Karpas-422 (cell line): ENCODE measurements around the gene PRR7. TPM values are rescaled to one million over a fixed set of nuclear protein-coding genes. Genes with fewer than 3 reads are reported as not detected.

ENCODE experiments used
- DNase-seq: peaks from one replicate; pipeline ENCODE4 v3.0.0-alpha.2; 2015
- H2AFZ ChIP-seq: fragments of 200-600 bp; sonication (generic); 2 replicates; pipeline ENCODE4 v1.6.1; 2014; ENCODE audit warnings: antibody characterized with exemption, low read length, mixed read lengths
- H3K27ac ChIP-seq: fragments of 200-600 bp; sonication (generic); 2 replicates; pipeline ENCODE4 v1.5.1; 2014; ENCODE audit warnings: mild to moderate bottlenecking, low read length, moderate library complexity
- H3K27me3 ChIP-seq: fragments of 200-600 bp; sonication (generic); 2 replicates; pipeline ENCODE4 v1.6.1; 2014; ENCODE audit warnings: low read length, mixed read lengths
- H3K36me3 ChIP-seq: fragments of 200-600 bp; sonication (generic); 2 replicates; pipeline ENCODE4 v1.6.1; 2014; ENCODE audit warnings: low read length, mixed read lengths; ENCODE audit not compliant: insufficient read depth
- H3K4me1 ChIP-seq: fragments of 200-600 bp; sonication (generic); 2 replicates; pipeline ENCODE4 v1.6.1; 2014; ENCODE audit warnings: mild to moderate bottlenecking, low read length, mixed read lengths
- H3K4me2 ChIP-seq: fragments of 200-600 bp; sonication (generic); 2 replicates; pipeline ENCODE4 v1.6.1; 2014; ENCODE audit warnings: low read length, low read depth, mild to moderate bottlenecking; ENCODE audit not compliant: poor library complexity, severe bottlenecking
- H3K4me3 ChIP-seq: fragments of 200-600 bp; sonication (generic); 2 replicates; pipeline ENCODE4 v1.5.1; 2014; ENCODE audit warnings: mild to moderate bottlenecking, antibody characterized with exemption, low read length, mixed read lengths
- H3K79me2 ChIP-seq: fragments of 200-600 bp; sonication (generic); 2 replicates; pipeline ENCODE4 v1.6.1; 2014; ENCODE audit warnings: mild to moderate bottlenecking, low read length, mixed read lengths
- H3K9ac ChIP-seq: fragments of 200-600 bp; sonication (generic); 2 replicates; pipeline ENCODE4 v1.6.0; 2014; ENCODE audit warnings: low read length
- H3K9me2 ChIP-seq: fragments of 200-600 bp; sonication (generic), shearing (Covaris generic); replicated peaks from 2 replicates; pipeline ENCODE4 v1.6.0; 2014; ENCODE audit warnings: mild to moderate bottlenecking, low read length, moderate library complexity; ENCODE audit not compliant: insufficient read depth
- H3K9me3 ChIP-seq: fragments of 300-700, 200-600 bp; sonication (generic); 2 replicates; pipeline ENCODE4 v1.6.1; 2014; ENCODE audit warnings: low read length, mixed read lengths
- H4K20me1 ChIP-seq: fragments of 200-600 bp; sonication (generic); 2 replicates; pipeline ENCODE4 v1.6.1; 2014; ENCODE audit warnings: mild to moderate bottlenecking, antibody characterized with exemption, low read length, low read depth; ENCODE audit not compliant: insufficient read depth
- total RNA-seq: library from RNA; depleted of rRNA; stranded (reverse); fragments of >200 nt; shearing (Covaris generic); gene quantifications from 2 replicates; pipeline ENCODE4 v1.2.3, GENCODE V29; 2014; ENCODE audit warnings: low replicate concordance

Gene PRR7
- total RNA-seq, 1 experiment from 2014 or later = 26.8 TPM

- H3K27me3 ChIP-seq = no peaks in the 10 kb centered on the region
- H3K4me2 ChIP-seq = peak overlapping the region; percentile 97
- H2AFZ ChIP-seq = no peak overlapping the region
- no peaks in the 10 kb centered on the region for H3K36me3 ChIP-seq
- peak overlapping the region; percentile 96 for H3K9ac ChIP-seq
- H3K9me2 ChIP-seq = no peaks in the 10 kb centered on the region
- H3K9me3 ChIP-seq = no peaks in the 10 kb centered on the region
- DNase-seq = peak; percentile 75
- peaks cover 59% of the 10 kb centered on the region for H3K4me1 ChIP-seq
- H3K79me2 ChIP-seq = peaks cover 27% of the 10 kb centered on the region
- H4K20me1 ChIP-seq = no peaks in the 10 kb centered on the region
- H3K27ac ChIP-seq = peak overlapping the region; percentile 88
- H3K4me3 ChIP-seq = peak overlapping the region; percentile 87
Measured at GRCh38 chr5:177445052-177445916, 1.3 kb upstream of the PRR7 start.

DNA sequence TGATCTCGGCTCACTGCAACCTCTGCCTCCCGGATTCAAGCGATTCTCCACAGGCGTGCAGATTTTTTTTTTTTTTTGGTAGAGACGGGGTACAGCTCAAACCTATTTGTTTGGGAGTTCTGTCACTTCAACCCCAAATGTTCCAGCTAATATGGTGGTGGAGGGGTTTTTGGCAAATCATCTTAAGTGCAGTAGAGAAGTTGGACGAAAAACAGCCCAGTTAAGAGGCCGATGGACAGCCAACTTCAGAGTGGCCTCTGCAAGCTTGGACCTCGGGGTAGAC, 756 bp upstream of the PRR7 start:
- no peaks in the 10 kb centered on the region for H3K27me3 ChIP-seq
- peak overlapping the region; percentile 97 for H3K4me2 ChIP-seq
- H3K4me1 ChIP-seq = peaks cover 64% of the 10 kb centered on the region
- peak; percentile 65 for DNase-seq
- peak overlapping the region; percentile 87 for H3K4me3 ChIP-seq
- H3K27ac ChIP-seq = peak overlapping the region; percentile 88
- H4K20me1 ChIP-seq = no peaks in the 10 kb centered on the region
- no peaks in the 10 kb centered on the region for H3K9me3 ChIP-seq
- peaks cover 30% of the 10 kb centered on the region for H3K79me2 ChIP-seq
- peak overlapping the region; percentile 96 for H3K9ac ChIP-seq
- peak overlapping the region; percentile 52; the same call in 1 of the 2 replicates for H2AFZ ChIP-seq
- H3K9me2 ChIP-seq = no peaks in the 10 kb centered on the region
- H3K36me3 ChIP-seq = no peaks in the 10 kb centered on the region

DNA sequence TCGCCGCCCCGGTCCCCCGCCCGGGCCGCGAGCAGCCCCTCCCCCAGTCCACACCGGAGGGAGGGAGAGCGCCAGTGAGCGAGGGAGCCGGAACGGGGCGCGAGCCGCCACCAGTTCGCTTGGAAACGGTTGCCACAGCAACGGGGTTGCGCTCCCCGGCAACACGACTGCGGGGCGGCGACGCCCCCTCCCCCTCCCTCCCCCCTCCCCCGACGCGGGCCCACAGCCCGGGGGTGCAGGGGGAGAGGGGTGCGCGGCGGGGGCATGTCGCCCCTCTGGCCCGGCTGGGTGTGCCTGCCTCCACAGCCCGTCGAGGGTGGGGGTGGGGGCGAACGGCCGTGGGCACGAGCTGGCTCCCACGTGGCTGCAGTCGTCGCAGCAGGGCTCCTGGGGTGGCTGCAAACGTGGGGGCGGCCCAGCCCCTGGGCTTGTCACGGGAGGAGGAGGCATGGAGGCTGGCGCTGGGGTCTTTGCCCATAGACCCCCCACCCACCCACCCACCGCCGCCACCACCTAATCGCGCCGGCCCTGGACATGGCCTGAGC, 524 bp downstream of the PRR7 start:
- peaks cover 30% of the 10 kb centered on the region for H3K79me2 ChIP-seq
- H3K9me2 ChIP-seq = no peaks in the 10 kb centered on the region
- peak overlapping the region; percentile 97 for H3K4me2 ChIP-seq
- H3K9me3 ChIP-seq = no peaks in the 10 kb centered on the region
- peaks cover 70% of the 10 kb centered on the region for H3K4me1 ChIP-seq
- H4K20me1 ChIP-seq = no peaks in the 10 kb centered on the region
- peak overlapping the region; percentile 90 for H3K27ac ChIP-seq
- H3K27me3 ChIP-seq = no peaks in the 10 kb centered on the region
- peak overlapping the region; percentile 87 for H3K4me3 ChIP-seq
- H2AFZ ChIP-seq = no peak overlapping the region
- H3K9ac ChIP-seq = peak overlapping the region; percentile 96
- no peaks in the 10 kb centered on the region for H3K36me3 ChIP-seq
- DNase-seq = peak; percentile 95

DNA sequence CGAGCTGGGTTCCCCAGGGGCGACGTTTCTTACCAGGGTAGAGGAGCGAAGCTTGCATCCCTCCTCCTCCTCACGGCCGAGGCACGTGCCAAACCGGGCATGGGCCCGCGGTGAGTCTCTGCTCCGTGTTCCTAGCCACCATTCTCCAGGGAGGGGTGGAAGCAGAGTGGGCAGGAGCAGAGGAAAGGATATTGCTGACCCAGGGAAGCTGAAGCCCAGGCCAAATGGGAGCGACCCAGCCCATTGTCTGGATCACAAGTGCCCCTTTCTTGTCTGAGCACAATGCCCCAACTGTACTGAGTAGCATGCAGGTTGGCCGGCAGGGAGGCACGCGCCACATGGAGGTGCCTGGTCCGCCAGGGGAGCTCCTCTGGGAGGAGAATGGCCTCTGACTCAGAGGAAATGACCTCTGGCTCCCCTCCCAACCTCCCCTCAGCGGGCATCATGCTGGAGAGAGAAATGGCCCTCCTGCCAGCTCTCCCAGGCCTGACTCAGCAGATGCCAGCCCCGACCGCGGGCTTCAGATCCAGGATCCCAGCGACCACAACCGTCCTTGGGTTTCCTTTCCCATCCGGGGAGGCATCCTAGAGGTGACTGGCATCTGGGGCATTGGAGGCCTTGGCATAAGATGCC, 1.1 kb downstream of the PRR7 start:
- Histone ChIP-seq H3K27me3 (no peaks in the 10 kb centered on the region), H3K27ac (peak overlapping the region; percentile 90), H3K4me3 (peak overlapping the region; percentile 72), H3K9me3 (no peaks in the 10 kb centered on the region), H4K20me1 (no peaks in the 10 kb centered on the region), H3K79me2 (peaks cover 32% of the 10 kb centered on the region), H3K9ac (peak overlapping the region; percentile 96), H2AFZ (no peak overlapping the region), H3K36me3 (no peaks in the 10 kb centered on the region), H3K9me2 (no peaks in the 10 kb centered on the region), H3K4me1 (peaks cover 75% of the 10 kb centered on the region), H3K4me2 (peak overlapping the region; percentile 88)
- peak; percentile 84 for DNase-seq

GRCh38 chr5:177448244-177448950, 1.8 kb downstream of the PRR7 start:
- Histone ChIP-seq H3K9me3 (no peaks in the 10 kb centered on the region), H3K9me2 (no peaks in the 10 kb centered on the region), H2AFZ (no peak overlapping the region), H3K79me2 (peaks cover 38% of the 10 kb centered on the region), H3K4me3 (peak overlapping the region; percentile 72), H3K4me2 (peak overlapping the region; percentile 88), H3K9ac (peak overlapping the region; percentile 96), H3K27me3 (no peaks in the 10 kb centered on the region), H3K36me3 (no peaks in the 10 kb centered on the region), H3K27ac (peak overlapping the region; percentile 90), H4K20me1 (no peaks in the 10 kb centered on the region; the same call in 1 of the 2 replicates), H3K4me1 (peaks cover 81% of the 10 kb centered on the region)
- peak; percentile 80 for DNase-seq

GRCh38 chr5:177449140-177450061, 2.8 kb downstream of the PRR7 start:
- Histone ChIP-seq H3K79me2 (peaks cover 38% of the 10 kb centered on the region), H3K9ac (peak overlapping the region; percentile 96), H4K20me1 (no peaks in the 10 kb centered on the region; the same call in 1 of the 2 replicates), H3K36me3 (no peaks in the 10 kb centered on the region), H2AFZ (no peak overlapping the region), H3K4me3 (peak overlapping the region; percentile 72), H3K9me3 (no peaks in the 10 kb centered on the region), H3K27ac (peak overlapping the region; percentile 90), H3K9me2 (no peaks in the 10 kb centered on the region), H3K4me2 (peak overlapping the region; percentile 88), H3K27me3 (no peaks in the 10 kb centered on the region), H3K4me1 (peaks cover 84% of the 10 kb centered on the region)
- peak; percentile 73 for DNase-seq

GRCh38 chr5:177450667-177451424, 4.2 kb downstream of the PRR7 start:
- Histone ChIP-seq H3K4me1 (peaks cover 79% of the 10 kb centered on the region), H3K9ac (peak overlapping the region; percentile 96), H3K79me2 (peaks cover 38% of the 10 kb centered on the region), H3K4me2 (peak overlapping the region; percentile 88), H3K27ac (peak overlapping the region; percentile 90), H2AFZ (no peak overlapping the region), H3K27me3 (no peaks in the 10 kb centered on the region), H3K4me3 (no peak overlapping the region), H3K9me2 (no peaks in the 10 kb centered on the region), H3K36me3 (no peaks in the 10 kb centered on the region), H4K20me1 (no peaks in the 10 kb centered on the region; the same call in 1 of the 2 replicates), H3K9me3 (no peaks in the 10 kb centered on the region)
- DNase-seq = no peak
